HEK293 (cell line): ENCODE data around the gene CYP2S1.

Experiments used
- CTCF ChIA-PET: fragments of 350-600 bp; formaldehyde crosslinking; extraction: SDS; loops from one replicate; lab custom pipeline; 2021; ENCODE audit warnings: antibody characterized with exemption; lab: Yijun Ruan, JAX
- POLR2A ChIA-PET: fragments of 300-600 bp; formaldehyde crosslinking; extraction: SDS; loops from one replicate; lab custom pipeline; 2020; ENCODE audit warnings: antibody characterized with exemption, inconsistent platforms; lab: Yijun Ruan, JAX
- H3K27ac ChIP-seq: fragments of 200-500 bp; sonication (Bioruptor generic); 2 replicates; pipeline ENCODE4 v1.5.1; 2014; ENCODE audit warnings: low read depth, low read length, control low read depth, inconsistent platforms; ENCODE audit errors: extremely low read depth
- H3K36me3 ChIP-seq, 2 experiments: fragments of 200-500 bp in 1 of 2; sonication (Bioruptor generic) in 1 of 2; 1 replicate in 1 of 2; 2 replicates in 1 of 2; pipeline ENCODE4 v1.5.1; 2014 to 2017; ENCODE audit warnings: inconsistent platforms in 2 of 2, low read length in 2 of 2; ENCODE audit not compliant: control insufficient read depth in 2 of 2, insufficient read depth in 1 of 2
- H3K4me1 ChIP-seq: fragments of 200-500 bp; sonication (Bioruptor generic); 2 replicates; pipeline ENCODE4 v1.5.1; 2014; ENCODE audit warnings: mild to moderate bottlenecking, low read length, inconsistent platforms; ENCODE audit not compliant: control insufficient read depth, insufficient read depth
- H3K4me3 ChIP-seq: 2 replicates; pipeline ENCODE4 v1.5.1; 2011; ENCODE audit warnings: low read depth, mild to moderate bottlenecking, control low read depth, low read length, moderate library complexity
- H3K9me3 ChIP-seq: fragments of 200-500 bp; sonication (Bioruptor generic); 2 replicates; pipeline ENCODE4 v1.5.1; 2014; ENCODE audit warnings: low read depth, low read length, inconsistent platforms; ENCODE audit not compliant: control insufficient read depth, insufficient read depth
- REPIN1 ChIP-seq: fragments of 450-650 bp; formaldehyde crosslinking; IDR thresholded peaks from 2 replicates; pipeline ENCODE4 v1.5.1; 2017; ENCODE audit warnings: missing biosample characterization, missing genetic modification characterization, low read depth
- ZNF350 ChIP-seq: fragments of 450-650 bp; formaldehyde crosslinking; IDR thresholded peaks from 2 replicates; pipeline ENCODE4 v1.5.0; 2017; ENCODE audit warnings: missing biosample characterization, mild to moderate bottlenecking, missing genetic modification characterization
- ZNF433 ChIP-seq: fragments of 450-650 bp; formaldehyde crosslinking; IDR thresholded peaks from 2 replicates; pipeline ENCODE4 v1.5.1; 2016; ENCODE audit warnings: missing biosample characterization, missing genetic modification characterization, low read depth
- ZNF521 ChIP-seq: fragments of 450-650 bp; formaldehyde crosslinking; IDR thresholded peaks from 2 replicates; pipeline ENCODE4 v1.5.1; 2017; ENCODE audit warnings: missing biosample characterization, mild to moderate bottlenecking, missing genetic modification characterization
- ZNF555 ChIP-seq: fragments of 450-650 bp; formaldehyde crosslinking; conservative IDR thresholded peaks from 2 replicates; pipeline ENCODE4 v1.5.1; 2017; ENCODE audit warnings: missing biosample characterization, mild to moderate bottlenecking, missing genetic modification characterization, inconsistent platforms
- ZNF558 ChIP-seq: fragments of 450-650 bp; formaldehyde crosslinking; IDR thresholded peaks from 2 replicates; pipeline ENCODE4 v1.5.1; 2016; ENCODE audit warnings: missing biosample characterization, missing genetic modification characterization
- ZNF623 ChIP-seq: fragments of 450-650 bp; formaldehyde crosslinking; IDR thresholded peaks from 2 replicates; pipeline ENCODE4 v1.5.1; 2016; ENCODE audit warnings: missing biosample characterization, missing genetic modification characterization
- ZNF626 ChIP-seq: fragments of 450-650 bp; sonication (Bioruptor Pico); formaldehyde crosslinking; IDR thresholded peaks from 2 replicates; pipeline ENCODE4 v1.5.1; 2018; ENCODE audit warnings: missing biosample characterization, missing genetic modification characterization, inconsistent platforms
- ZNF670 ChIP-seq: fragments of 450-650 bp; formaldehyde crosslinking; IDR thresholded peaks from 2 replicates; pipeline ENCODE4 v1.5.1; 2016; ENCODE audit warnings: missing biosample characterization, missing genetic modification characterization, low read depth
- ZNF791 ChIP-seq: fragments of 450-650 bp; formaldehyde crosslinking; IDR thresholded peaks from 2 replicates; pipeline ENCODE4 v1.5.1; 2016; ENCODE audit warnings: missing biosample characterization, missing genetic modification characterization
- TF ChIP-seq, protein P1 (sequence below): fragments of 450-650 bp; formaldehyde crosslinking; conservative IDR thresholded peaks from 2 replicates; pipeline ENCODE4 v1.5.1; 2016; ENCODE audit warnings: low read depth, missing biosample characterization, missing genetic modification characterization
- TF ChIP-seq, protein P2 (sequence below): fragments of 450-650 bp; formaldehyde crosslinking; IDR thresholded peaks from 2 replicates; pipeline ENCODE4 v1.5.1; 2016; ENCODE audit warnings: missing biosample characterization, missing genetic modification characterization
- TF ChIP-seq, protein P3 (sequence below): fragments of 450-650 bp; formaldehyde crosslinking; IDR thresholded peaks from 2 replicates; pipeline ENCODE4 v1.5.1; 2016; ENCODE audit warnings: missing biosample characterization, missing genetic modification characterization
- TF ChIP-seq, protein P4 (sequence below): IDR thresholded peaks from 2 replicates; pipeline ENCODE4 v1.6.1; 2011; ENCODE audit warnings: mild to moderate bottlenecking, low read depth, low read length, borderline replicate concordance
- TF ChIP-seq, protein P5 (sequence below): fragments of 450-650 bp; formaldehyde crosslinking; IDR thresholded peaks from 2 replicates; pipeline ENCODE4 v1.5.1; 2016; ENCODE audit warnings: missing biosample characterization, missing genetic modification characterization, low read depth
- TF ChIP-seq, protein P6 (sequence below): fragments of 450-650 bp; formaldehyde crosslinking; IDR thresholded peaks from 2 replicates; pipeline ENCODE4 v1.5.1; 2016; ENCODE audit warnings: missing biosample characterization, missing genetic modification characterization
- TF ChIP-seq, protein P7 (sequence below): fragments of 450-650 bp; IDR thresholded peaks from 2 replicates; pipeline ENCODE4 v1.5.1; 2018; ENCODE audit warnings: missing biosample characterization, mild to moderate bottlenecking, missing genetic modification characterization

CYP2S1 gene

DNA sequence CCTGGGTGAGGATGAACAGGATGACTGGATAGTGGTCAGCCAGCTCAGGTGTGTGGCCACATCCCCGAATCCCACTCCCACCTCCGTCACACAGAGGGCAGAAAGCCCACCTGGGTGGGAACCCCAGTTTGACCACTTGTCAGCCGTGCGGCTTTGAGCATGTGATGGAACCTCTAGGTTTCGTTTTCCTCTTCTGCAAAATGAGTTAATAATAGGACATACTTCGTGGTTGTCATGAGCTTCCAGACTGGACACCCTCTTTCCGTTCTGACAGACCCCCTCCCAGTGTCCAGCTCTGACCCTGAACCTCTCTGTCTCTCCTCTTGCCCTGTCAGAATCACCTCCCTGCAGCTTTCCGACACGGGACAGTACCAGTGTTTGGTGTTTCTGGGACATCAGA is 27.8 kb downstream of the CYP2S1 start:
- Histone ChIP-seq H3K27ac (no peak overlapping the region), H3K4me1 (no peaks in the 10 kb centered on the region; the same call in 1 of the 2 replicates), H3K9me3 (no peaks in the 10 kb centered on the region), H3K4me3 (no peak overlapping the region), H3K36me3 (no peaks in the 10 kb centered on the region)
- TF ChIP-seq ZNF670 (tag by site-specific recombination) (no peak), ZNF350 (tag by site-specific recombination) (no peak), ZNF433 (tag by site-specific recombination) (no peak), ZNF791 (tag by site-specific recombination) (no peak), REPIN1 (tag by site-specific recombination) (no peak), ZNF626 (tag by site-specific recombination) (no peak), ZNF558 (tag by site-specific recombination) (no peak), ZNF555 (no peak), ZNF623 (no peak), ZNF521 (no peak)
- TF ChIP-seq, protein P1, sequence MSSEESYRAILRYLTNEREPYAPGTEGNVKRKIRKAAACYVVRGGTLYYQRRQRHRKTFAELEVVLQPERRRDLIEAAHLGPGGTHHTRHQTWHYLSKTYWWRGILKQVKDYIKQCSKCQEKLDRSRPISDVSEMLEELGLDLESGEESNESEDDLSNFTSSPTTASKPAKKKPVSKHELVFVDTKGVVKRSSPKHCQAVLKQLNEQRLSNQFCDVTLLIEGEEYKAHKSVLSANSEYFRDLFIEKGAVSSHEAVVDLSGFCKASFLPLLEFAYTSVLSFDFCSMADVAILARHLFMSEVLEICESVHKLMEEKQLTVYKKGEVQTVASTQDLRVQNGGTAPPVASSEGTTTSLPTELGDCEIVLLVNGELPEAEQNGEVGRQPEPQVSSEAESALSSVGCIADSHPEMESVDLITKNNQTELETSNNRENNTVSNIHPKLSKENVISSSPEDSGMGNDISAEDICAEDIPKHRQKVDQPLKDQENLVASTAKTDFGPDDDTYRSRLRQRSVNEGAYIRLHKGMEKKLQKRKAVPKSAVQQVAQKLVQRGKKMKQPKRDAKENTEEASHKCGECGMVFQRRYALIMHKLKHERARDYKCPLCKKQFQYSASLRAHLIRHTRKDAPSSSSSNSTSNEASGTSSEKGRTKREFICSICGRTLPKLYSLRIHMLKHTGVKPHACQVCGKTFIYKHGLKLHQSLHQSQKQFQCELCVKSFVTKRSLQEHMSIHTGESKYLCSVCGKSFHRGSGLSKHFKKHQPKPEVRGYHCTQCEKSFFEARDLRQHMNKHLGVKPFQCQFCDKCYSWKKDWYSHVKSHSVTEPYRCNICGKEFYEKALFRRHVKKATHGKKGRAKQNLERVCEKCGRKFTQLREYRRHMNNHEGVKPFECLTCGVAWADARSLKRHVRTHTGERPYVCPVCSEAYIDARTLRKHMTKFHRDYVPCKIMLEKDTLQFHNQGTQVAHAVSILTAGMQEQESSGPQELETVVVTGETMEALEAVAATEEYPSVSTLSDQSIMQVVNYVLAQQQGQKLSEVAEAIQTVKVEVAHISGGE (tag by site-specific recombination) = no peak
- TF ChIP-seq, protein P2, sequence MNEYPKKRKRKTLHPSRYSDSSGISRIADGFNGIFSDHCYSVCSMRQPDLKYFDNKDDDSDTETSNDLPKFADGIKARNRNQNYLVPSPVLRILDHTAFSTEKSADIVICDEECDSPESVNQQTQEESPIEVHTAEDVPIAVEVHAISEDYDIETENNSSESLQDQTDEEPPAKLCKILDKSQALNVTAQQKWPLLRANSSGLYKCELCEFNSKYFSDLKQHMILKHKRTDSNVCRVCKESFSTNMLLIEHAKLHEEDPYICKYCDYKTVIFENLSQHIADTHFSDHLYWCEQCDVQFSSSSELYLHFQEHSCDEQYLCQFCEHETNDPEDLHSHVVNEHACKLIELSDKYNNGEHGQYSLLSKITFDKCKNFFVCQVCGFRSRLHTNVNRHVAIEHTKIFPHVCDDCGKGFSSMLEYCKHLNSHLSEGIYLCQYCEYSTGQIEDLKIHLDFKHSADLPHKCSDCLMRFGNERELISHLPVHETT (tag by site-specific recombination) = no peak
- TF ChIP-seq, protein P3, sequence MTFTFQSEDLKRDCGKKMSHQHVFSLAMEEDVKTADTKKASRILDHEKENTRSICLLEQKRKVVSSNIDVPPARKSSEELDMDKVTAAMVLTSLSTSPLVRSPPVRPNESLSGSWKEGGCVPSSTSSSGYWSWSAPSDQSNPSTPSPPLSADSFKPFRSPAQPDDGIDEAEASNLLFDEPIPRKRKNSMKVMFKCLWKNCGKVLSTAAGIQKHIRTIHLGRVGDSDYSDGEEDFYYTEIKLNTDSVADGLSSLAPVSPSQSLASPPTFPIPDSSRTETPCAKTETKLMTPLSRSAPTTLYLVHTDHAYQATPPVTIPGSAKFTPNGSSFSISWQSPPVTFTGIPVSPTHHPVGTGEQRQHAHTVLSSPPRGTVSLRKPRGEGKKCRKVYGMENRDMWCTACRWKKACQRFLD (tag by site-specific recombination) = no peak
- TF ChIP-seq, protein P4, sequence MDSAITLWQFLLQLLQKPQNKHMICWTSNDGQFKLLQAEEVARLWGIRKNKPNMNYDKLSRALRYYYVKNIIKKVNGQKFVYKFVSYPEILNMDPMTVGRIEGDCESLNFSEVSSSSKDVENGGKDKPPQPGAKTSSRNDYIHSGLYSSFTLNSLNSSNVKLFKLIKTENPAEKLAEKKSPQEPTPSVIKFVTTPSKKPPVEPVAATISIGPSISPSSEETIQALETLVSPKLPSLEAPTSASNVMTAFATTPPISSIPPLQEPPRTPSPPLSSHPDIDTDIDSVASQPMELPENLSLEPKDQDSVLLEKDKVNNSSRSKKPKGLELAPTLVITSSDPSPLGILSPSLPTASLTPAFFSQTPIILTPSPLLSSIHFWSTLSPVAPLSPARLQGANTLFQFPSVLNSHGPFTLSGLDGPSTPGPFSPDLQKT = no peak
- TF ChIP-seq, protein P5, sequence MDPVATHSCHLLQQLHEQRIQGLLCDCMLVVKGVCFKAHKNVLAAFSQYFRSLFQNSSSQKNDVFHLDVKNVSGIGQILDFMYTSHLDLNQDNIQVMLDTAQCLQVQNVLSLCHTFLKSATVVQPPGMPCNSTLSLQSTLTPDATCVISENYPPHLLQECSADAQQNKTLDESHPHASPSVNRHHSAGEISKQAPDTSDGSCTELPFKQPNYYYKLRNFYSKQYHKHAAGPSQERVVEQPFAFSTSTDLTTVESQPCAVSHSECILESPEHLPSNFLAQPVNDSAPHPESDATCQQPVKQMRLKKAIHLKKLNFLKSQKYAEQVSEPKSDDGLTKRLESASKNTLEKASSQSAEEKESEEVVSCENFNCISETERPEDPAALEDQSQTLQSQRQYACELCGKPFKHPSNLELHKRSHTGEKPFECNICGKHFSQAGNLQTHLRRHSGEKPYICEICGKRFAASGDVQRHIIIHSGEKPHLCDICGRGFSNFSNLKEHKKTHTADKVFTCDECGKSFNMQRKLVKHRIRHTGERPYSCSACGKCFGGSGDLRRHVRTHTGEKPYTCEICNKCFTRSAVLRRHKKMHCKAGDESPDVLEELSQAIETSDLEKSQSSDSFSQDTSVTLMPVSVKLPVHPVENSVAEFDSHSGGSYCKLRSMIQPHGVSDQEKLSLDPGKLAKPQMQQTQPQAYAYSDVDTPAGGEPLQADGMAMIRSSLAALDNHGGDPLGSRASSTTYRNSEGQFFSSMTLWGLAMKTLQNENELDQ (tag by site-specific recombination) = no peak
- TF ChIP-seq, protein P6, sequence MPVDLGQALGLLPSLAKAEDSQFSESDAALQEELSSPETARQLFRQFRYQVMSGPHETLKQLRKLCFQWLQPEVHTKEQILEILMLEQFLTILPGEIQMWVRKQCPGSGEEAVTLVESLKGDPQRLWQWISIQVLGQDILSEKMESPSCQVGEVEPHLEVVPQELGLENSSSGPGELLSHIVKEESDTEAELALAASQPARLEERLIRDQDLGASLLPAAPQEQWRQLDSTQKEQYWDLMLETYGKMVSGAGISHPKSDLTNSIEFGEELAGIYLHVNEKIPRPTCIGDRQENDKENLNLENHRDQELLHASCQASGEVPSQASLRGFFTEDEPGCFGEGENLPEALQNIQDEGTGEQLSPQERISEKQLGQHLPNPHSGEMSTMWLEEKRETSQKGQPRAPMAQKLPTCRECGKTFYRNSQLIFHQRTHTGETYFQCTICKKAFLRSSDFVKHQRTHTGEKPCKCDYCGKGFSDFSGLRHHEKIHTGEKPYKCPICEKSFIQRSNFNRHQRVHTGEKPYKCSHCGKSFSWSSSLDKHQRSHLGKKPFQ = no peak
- TF ChIP-seq, protein P7, sequence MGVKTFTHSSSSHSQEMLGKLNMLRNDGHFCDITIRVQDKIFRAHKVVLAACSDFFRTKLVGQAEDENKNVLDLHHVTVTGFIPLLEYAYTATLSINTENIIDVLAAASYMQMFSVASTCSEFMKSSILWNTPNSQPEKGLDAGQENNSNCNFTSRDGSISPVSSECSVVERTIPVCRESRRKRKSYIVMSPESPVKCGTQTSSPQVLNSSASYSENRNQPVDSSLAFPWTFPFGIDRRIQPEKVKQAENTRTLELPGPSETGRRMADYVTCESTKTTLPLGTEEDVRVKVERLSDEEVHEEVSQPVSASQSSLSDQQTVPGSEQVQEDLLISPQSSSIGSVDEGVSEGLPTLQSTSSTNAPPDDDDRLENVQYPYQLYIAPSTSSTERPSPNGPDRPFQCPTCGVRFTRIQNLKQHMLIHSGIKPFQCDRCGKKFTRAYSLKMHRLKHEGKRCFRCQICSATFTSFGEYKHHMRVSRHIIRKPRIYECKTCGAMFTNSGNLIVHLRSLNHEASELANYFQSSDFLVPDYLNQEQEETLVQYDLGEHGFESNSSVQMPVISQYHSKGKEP (tag by site-specific recombination) = no peak
- ChIA-PET POLR2A (interaction anchor here (0.6 to 1.4 kb wide), 4 partner anchors 8 to 650 kb away, joined by 3 to 7 read pairs (median 4); partner anchors contain the start of gene HNRNPUL1), CTCF (interaction anchor here (0.6 to 2.3 kb wide), 5 partner anchors 10 to 321 kb away, joined by 3 to 10 read pairs (median 5); no protein-coding TSS in a partner anchor)
